Measurements from ENCODE around the gene PTPN2.

The PTPN2 gene

DNA sequence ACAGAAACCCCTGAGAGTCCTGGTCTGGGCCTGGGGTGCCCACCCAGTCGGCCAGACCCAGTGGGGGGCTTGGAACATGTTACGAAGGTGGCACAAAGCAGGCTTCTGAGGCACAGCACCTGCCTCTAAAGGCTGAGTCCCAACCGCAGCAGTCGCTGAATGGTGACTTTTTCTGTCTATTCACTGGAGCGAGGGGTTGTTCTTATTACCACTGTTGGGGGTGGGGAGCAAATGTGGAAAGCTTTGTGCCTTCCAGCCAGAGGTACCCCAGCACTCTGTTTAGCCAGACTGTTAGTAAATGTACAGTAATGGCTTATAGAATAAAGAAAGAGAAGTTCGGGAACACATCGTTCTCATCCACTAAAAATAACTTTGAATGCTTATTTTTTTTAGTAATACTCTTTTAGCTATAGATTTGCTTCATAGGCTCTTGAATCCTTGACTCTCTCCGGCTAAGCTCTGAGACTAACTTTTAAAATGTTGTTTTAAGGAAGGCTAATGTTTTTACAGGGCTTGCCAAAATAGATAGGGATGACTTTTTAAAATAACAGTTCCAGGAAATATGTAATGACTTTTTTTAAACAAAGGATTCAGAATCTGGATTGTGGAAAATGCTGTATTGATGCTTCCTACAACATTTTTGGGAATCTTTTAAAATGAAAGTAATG is 23.4 kb upstream of the PTPN2 start:
- no peak for TF ChIP-seq EZH2 (IDR thresholded peaks at IDR 0.05; ENCODE audit: borderline replicate concordance, low read depth, low read length, severe bottlenecking)
- TF ChIP-seq, protein P1, sequence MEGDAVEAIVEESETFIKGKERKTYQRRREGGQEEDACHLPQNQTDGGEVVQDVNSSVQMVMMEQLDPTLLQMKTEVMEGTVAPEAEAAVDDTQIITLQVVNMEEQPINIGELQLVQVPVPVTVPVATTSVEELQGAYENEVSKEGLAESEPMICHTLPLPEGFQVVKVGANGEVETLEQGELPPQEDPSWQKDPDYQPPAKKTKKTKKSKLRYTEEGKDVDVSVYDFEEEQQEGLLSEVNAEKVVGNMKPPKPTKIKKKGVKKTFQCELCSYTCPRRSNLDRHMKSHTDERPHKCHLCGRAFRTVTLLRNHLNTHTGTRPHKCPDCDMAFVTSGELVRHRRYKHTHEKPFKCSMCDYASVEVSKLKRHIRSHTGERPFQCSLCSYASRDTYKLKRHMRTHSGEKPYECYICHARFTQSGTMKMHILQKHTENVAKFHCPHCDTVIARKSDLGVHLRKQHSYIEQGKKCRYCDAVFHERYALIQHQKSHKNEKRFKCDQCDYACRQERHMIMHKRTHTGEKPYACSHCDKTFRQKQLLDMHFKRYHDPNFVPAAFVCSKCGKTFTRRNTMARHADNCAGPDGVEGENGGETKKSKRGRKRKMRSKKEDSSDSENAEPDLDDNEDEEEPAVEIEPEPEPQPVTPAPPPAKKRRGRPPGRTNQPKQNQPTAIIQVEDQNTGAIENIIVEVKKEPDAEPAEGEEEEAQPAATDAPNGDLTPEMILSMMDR (IDR thresholded peaks at IDR 0.05; ENCODE audit: borderline replicate concordance, extremely low read depth, low read length, poor library complexity, severe bottlenecking) = no peak
- no peak overlapping the region for H3K4me2 ChIP-seq (ENCODE audit: insufficient read depth, low read length)
- no peak for ATAC-seq (ENCODE audit: insufficient read depth, low read depth)
- no peak overlapping the region for H2AFZ ChIP-seq (ENCODE audit: low read depth, low read length)
- no peak overlapping the region for H3K27ac ChIP-seq (ENCODE audit: low read length)
- no peaks in the 10 kb centered on the region for H3K36me3 ChIP-seq (ENCODE audit: insufficient read depth, low read length)
- H4K20me1 ChIP-seq (ENCODE audit: insufficient read depth, low read length) = no peaks in the 10 kb centered on the region
- H3K79me2 ChIP-seq (ENCODE audit: insufficient read depth, low read length) = no peaks in the 10 kb centered on the region
- no peak overlapping the region for H3K4me3 ChIP-seq (ENCODE audit: low read depth in 1 of 2, low read length in 2 of 2)
- DNase-seq = no peak
- no peaks in the 10 kb centered on the region for H3K9me3 ChIP-seq (ENCODE audit: insufficient read depth, low read length, severe bottlenecking)
- H3K4me1 ChIP-seq (ENCODE audit: insufficient read depth, low read length) = peaks cover 10% of the 10 kb centered on the region
- no peak overlapping the region for H3K9ac ChIP-seq (ENCODE audit: low read depth, low read length)
- H3K27me3 ChIP-seq (ENCODE audit: insufficient read depth, low read length, poor library complexity) = no peaks in the 10 kb centered on the region

DNA sequence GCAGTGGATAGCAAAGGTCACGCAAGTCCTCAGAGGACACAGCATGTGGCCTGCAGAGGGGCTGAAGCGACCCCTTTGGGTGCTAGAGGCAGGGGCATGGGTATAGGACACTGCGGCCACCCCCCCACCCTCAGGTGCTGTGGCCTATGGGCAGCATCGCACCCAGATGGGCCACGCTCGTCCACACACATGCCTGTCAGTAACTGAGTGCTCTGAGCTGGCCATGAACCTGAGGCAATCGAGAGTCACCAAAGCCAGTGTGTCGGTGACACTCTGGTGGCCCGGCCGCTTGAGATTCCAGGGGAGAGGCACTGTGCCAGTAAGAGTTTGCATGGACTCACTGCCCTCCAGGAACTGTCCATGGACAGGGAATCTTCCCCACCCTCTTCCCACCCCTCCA is 22.7 kb upstream of the PTPN2 start:
- no peaks in the 10 kb centered on the region for H3K9me3 ChIP-seq (ENCODE audit: insufficient read depth, low read length, severe bottlenecking)
- H3K27me3 ChIP-seq (ENCODE audit: insufficient read depth, low read length, poor library complexity) = no peaks in the 10 kb centered on the region
- no peak overlapping the region for H3K4me2 ChIP-seq (ENCODE audit: insufficient read depth, low read length)
- no peak overlapping the region for H3K27ac ChIP-seq (ENCODE audit: low read length)
- no peaks in the 10 kb centered on the region for H4K20me1 ChIP-seq (ENCODE audit: insufficient read depth, low read length)
- H3K4me3 ChIP-seq (ENCODE audit: low read depth in 1 of 2, low read length in 2 of 2) = no peak overlapping the region
- peaks cover 10% of the 10 kb centered on the region for H3K4me1 ChIP-seq (ENCODE audit: insufficient read depth, low read length)
- DNase-seq (no peak), ATAC-seq (ENCODE audit: insufficient read depth, low read depth) (no peak)
- no peak for TF ChIP-seq EZH2 (IDR thresholded peaks at IDR 0.05; ENCODE audit: borderline replicate concordance, low read depth, low read length, severe bottlenecking)
- TF ChIP-seq, protein P1 (IDR thresholded peaks at IDR 0.05; ENCODE audit: borderline replicate concordance, extremely low read depth, low read length, poor library complexity, severe bottlenecking) = no peak
- H2AFZ ChIP-seq (ENCODE audit: low read depth, low read length) = no peak overlapping the region
- no peaks in the 10 kb centered on the region for H3K36me3 ChIP-seq (ENCODE audit: insufficient read depth, low read length)
- no peaks in the 10 kb centered on the region for H3K79me2 ChIP-seq (ENCODE audit: insufficient read depth, low read length)
- H3K9ac ChIP-seq (ENCODE audit: low read depth, low read length) = no peak overlapping the region

DNA sequence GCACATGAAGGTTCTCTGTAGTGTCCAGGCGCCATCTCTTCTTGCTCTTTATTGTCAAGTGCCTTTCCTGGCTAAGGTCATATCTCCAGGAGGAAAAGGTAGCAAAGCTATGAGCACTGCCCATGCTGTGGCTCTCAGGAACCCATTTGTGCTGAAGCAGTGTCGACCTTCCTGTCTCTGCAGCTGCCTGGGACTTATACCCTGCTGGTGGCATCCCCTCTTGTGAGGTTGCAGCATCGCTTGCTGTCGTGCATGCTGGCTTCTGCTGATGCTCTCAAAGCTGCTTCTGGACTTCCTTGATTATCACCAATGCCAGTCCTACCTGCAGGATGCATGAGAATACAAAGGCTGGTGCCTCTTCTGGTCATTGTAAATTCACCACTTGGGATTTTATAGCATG is 22.1 kb upstream of the PTPN2 start:
- Histone ChIP-seq H3K79me2 (ENCODE audit: insufficient read depth, low read length) (no peaks in the 10 kb centered on the region), H3K4me1 (ENCODE audit: insufficient read depth, low read length) (peaks cover 10% of the 10 kb centered on the region), H3K27me3 (ENCODE audit: insufficient read depth, low read length, poor library complexity) (no peaks in the 10 kb centered on the region), H3K27ac (ENCODE audit: low read length) (no peak overlapping the region), H4K20me1 (ENCODE audit: insufficient read depth, low read length) (no peaks in the 10 kb centered on the region), H3K4me3 (ENCODE audit: low read depth in 1 of 2, low read length in 2 of 2) (no peak overlapping the region), H3K36me3 (ENCODE audit: insufficient read depth, low read length) (no peaks in the 10 kb centered on the region), H3K9ac (ENCODE audit: low read depth, low read length) (no peak overlapping the region), H3K9me3 (ENCODE audit: insufficient read depth, low read length, severe bottlenecking) (no peaks in the 10 kb centered on the region), H2AFZ (ENCODE audit: low read depth, low read length) (no peak overlapping the region), H3K4me2 (ENCODE audit: insufficient read depth, low read length) (no peak overlapping the region)
- no peak for ATAC-seq (ENCODE audit: insufficient read depth, low read depth)
- TF ChIP-seq, protein P1 (IDR thresholded peaks at IDR 0.05; ENCODE audit: borderline replicate concordance, extremely low read depth, low read length, poor library complexity, severe bottlenecking) = no peak
- no peak for TF ChIP-seq EZH2 (IDR thresholded peaks at IDR 0.05; ENCODE audit: borderline replicate concordance, low read depth, low read length, severe bottlenecking)
- no peak for DNase-seq
